ENCODE results near the gene RRAS2. TPM values are rescaled to one million over a fixed set of nuclear protein-coding genes. Genes with fewer than 3 reads are reported as not detected.

The RRAS2 gene
- total RNA-seq, 1 donor from 2014 or later = 36.6 TPM

GRCh38 chr11:14312736-14313438 lies 46.1 kb downstream of the RRAS2 start:
- no peaks in the 10 kb centered on the region for H3K27me3 Mint-ChIP-seq (ENCODE audit: low read depth)
- TF ChIP-seq CTCF (conservative IDR thresholded peaks at IDR 0.05) = no peak
- H3K4me1 Mint-ChIP-seq = no peaks in the 10 kb centered on the region
- DNase-seq (ENCODE audit: low read depth, low spot score) = no peak
- H3K4me3 Mint-ChIP-seq = no peak overlapping the region
- no peak overlapping the region for H3K27ac Mint-ChIP-seq (ENCODE audit: unreplicated experiment)
- H3K36me3 Mint-ChIP-seq (ENCODE audit: low read depth) = no peaks in the 10 kb centered on the region
- no peaks in the 10 kb centered on the region for H3K9me3 Mint-ChIP-seq

- no peak for DNase-seq (ENCODE audit: low read depth, low spot score)
- Mint-ChIP-seq H3K36me3 (ENCODE audit: low read depth) (no peaks in the 10 kb centered on the region), H3K4me1 (peaks cover 5% of the 10 kb centered on the region), H3K27ac (ENCODE audit: unreplicated experiment) (no peak overlapping the region), H3K27me3 (ENCODE audit: low read depth) (no peaks in the 10 kb centered on the region), H3K4me3 (no peak overlapping the region), H3K9me3 (no peaks in the 10 kb centered on the region)
- TF ChIP-seq CTCF (conservative IDR thresholded peaks at IDR 0.05) = no peak
Observed at GRCh38 chr11:14310679-14311078, 48.3 kb downstream of the RRAS2 start.

GRCh38 chr11:14309425-14310192 lies 49.4 kb downstream of the RRAS2 start:
- H3K4me1 Mint-ChIP-seq = peaks cover 10% of the 10 kb centered on the region
- H3K27me3 Mint-ChIP-seq (ENCODE audit: low read depth) = no peaks in the 10 kb centered on the region
- H3K27ac Mint-ChIP-seq (ENCODE audit: unreplicated experiment) = no peak overlapping the region
- no peak for DNase-seq (ENCODE audit: low read depth, low spot score)
- no peaks in the 10 kb centered on the region for H3K9me3 Mint-ChIP-seq
- TF ChIP-seq CTCF (conservative IDR thresholded peaks at IDR 0.05) = no peak
- no peak overlapping the region for H3K4me3 Mint-ChIP-seq
- no peaks in the 10 kb centered on the region for H3K36me3 Mint-ChIP-seq (ENCODE audit: low read depth)

- no peak for TF ChIP-seq CTCF (conservative IDR thresholded peaks at IDR 0.05)
- H3K36me3 Mint-ChIP-seq (ENCODE audit: low read depth) = no peaks in the 10 kb centered on the region
- no peak overlapping the region for H3K27ac Mint-ChIP-seq (ENCODE audit: unreplicated experiment)
- H3K9me3 Mint-ChIP-seq = no peaks in the 10 kb centered on the region
- no peaks in the 10 kb centered on the region for H3K27me3 Mint-ChIP-seq (ENCODE audit: low read depth)
- no peak overlapping the region for H3K4me3 Mint-ChIP-seq
- DNase-seq (ENCODE audit: low read depth, low spot score) = no peak
- peaks cover 17% of the 10 kb centered on the region for H3K4me1 Mint-ChIP-seq
Observed at GRCh38 chr11:14308897-14309387, 50.0 kb downstream of the RRAS2 start.

GRCh38 chr11:14308114-14308896 lies 50.7 kb downstream of the RRAS2 start:
- H3K4me1 Mint-ChIP-seq = peaks cover 22% of the 10 kb centered on the region
- no peak overlapping the region for H3K4me3 Mint-ChIP-seq
- no peak overlapping the region for H3K27ac Mint-ChIP-seq (ENCODE audit: unreplicated experiment)
- TF ChIP-seq CTCF (conservative IDR thresholded peaks at IDR 0.05) = peak; percentile 66
- no peaks in the 10 kb centered on the region for H3K36me3 Mint-ChIP-seq (ENCODE audit: low read depth)
- H3K9me3 Mint-ChIP-seq = no peaks in the 10 kb centered on the region
- H3K27me3 Mint-ChIP-seq (ENCODE audit: low read depth) = no peaks in the 10 kb centered on the region
- no peak for DNase-seq (ENCODE audit: low read depth, low spot score)

Data from neural crest cell (in vitro differentiated cells).